Left ventricle myocardium inferior (tissue), 1 donor: ENCODE results near the gene FBN1. TPM values are rescaled to one million over a fixed set of nuclear protein-coding genes. Genes with fewer than 3 reads are reported as not detected.

Experiments
- DNase-seq: peaks from one replicate; pipeline ENCODE4 v3.0.0-alpha.2; 2020
- H3K27ac ChIP-seq: fragments of 200-600 bp; replicated peaks from 2 replicates; pipeline ENCODE4 v1.8.0; 2021
- H3K27me3 ChIP-seq: fragments of 200-600 bp; 2 replicates; pipeline ENCODE4 v1.8.0; 2021; ENCODE audit warnings: low read depth
- H3K36me3 ChIP-seq: fragments of 200-600 bp; 2 replicates; pipeline ENCODE4 v1.8.0; 2021
- H3K4me1 ChIP-seq: fragments of 200-600 bp; 2 replicates; pipeline ENCODE4 v1.8.0; 2021
- H3K4me3 ChIP-seq: fragments of 200-600 bp; 2 replicates; pipeline ENCODE4 v1.8.0; 2021; ENCODE audit warnings: mild to moderate bottlenecking, moderate library complexity
- H3K9me3 ChIP-seq: fragments of 200-600 bp; replicated peaks from 2 replicates; pipeline ENCODE4 v1.8.0; 2021
- CTCF ChIP-seq: fragments of 200-600 bp; IDR thresholded peaks from 2 replicates; pipeline ENCODE4 v1.8.0; 2021; ENCODE audit warnings: antibody characterized with exemption, mild to moderate bottlenecking, borderline replicate concordance
- intact Hi-C: fragments of 100-400 bp; cut with micrococcal nuclease; formaldehyde crosslinking; loops from one replicate; pipeline ENCODE4 v1.11.0; 2022
- total RNA-seq: library from RNA; stranded (reverse); fragmentation: NEBNext Ultra II Directional; extraction: Animal tissue kit (Norgen Biotek cat#: 25700); gene quantifications from one replicate; pipeline ENCODE4 v1.2.1, GENCODE V29; 2021
- donor health status: DM: no; HTN: yes; CAD: no; lungs with severe emphysema.

Gene FBN1
- total RNA-seq, 1 donor from 2014 or later = 45.5 TPM

- H3K27me3 ChIP-seq = no peaks in the 10 kb centered on the region
- intact Hi-C loops = no loop called here
- H3K27ac ChIP-seq = no peak overlapping the region
- no peaks in the 10 kb centered on the region for H3K9me3 ChIP-seq
- TF ChIP-seq CTCF = no peak
- peaks cover 2% of the 10 kb centered on the region for H3K4me1 ChIP-seq
- no peak overlapping the region for H3K4me3 ChIP-seq
- peaks cover 79% of the 10 kb centered on the region for H3K36me3 ChIP-seq
- no peak for DNase-seq
Measured at GRCh38 chr15:48435321-48435720, 210.2 kb downstream of the FBN1 start.

GRCh38 chr15:48433226-48433886, 212.2 kb downstream of the FBN1 start:
- no peaks in the 10 kb centered on the region for H3K27me3 ChIP-seq
- H3K27ac ChIP-seq = no peak overlapping the region
- H3K4me3 ChIP-seq = no peak overlapping the region
- no peaks in the 10 kb centered on the region for H3K9me3 ChIP-seq
- intact Hi-C loops = no loop called here
- TF ChIP-seq CTCF = no peak
- no peaks in the 10 kb centered on the region for H3K4me1 ChIP-seq
- H3K36me3 ChIP-seq = peaks cover 91% of the 10 kb centered on the region
- DNase-seq = no peak

GRCh38 chr15:48432688-48433087, 212.8 kb downstream of the FBN1 start:
- intact Hi-C loops = no loop called here
- peaks cover 93% of the 10 kb centered on the region for H3K36me3 ChIP-seq

GRCh38 chr15:48427960-48428547, 217.5 kb downstream of the FBN1 start:
- intact Hi-C loops = no loop called here
- Histone ChIP-seq H3K27me3 (no peaks in the 10 kb centered on the region), H3K4me3 (no peak overlapping the region), H3K27ac (no peak overlapping the region), H3K4me1 (no peaks in the 10 kb centered on the region), H3K9me3 (no peaks in the 10 kb centered on the region), H3K36me3 (peaks cover 87% of the 10 kb centered on the region)
- DNase-seq = no peak
- TF ChIP-seq CTCF = no peak

More at GRCh38 chr15:48432688-48433087, 212.8 kb downstream of the FBN1 start:
- Histone ChIP-seq H3K4me3 (no peak overlapping the region), H3K27me3 (no peaks in the 10 kb centered on the region), H3K4me1 (no peaks in the 10 kb centered on the region), H3K27ac (no peak overlapping the region), H3K9me3 (no peaks in the 10 kb centered on the region)
- no peak for TF ChIP-seq CTCF
- no peak for DNase-seq

- Histone ChIP-seq H3K9me3 (no peaks in the 10 kb centered on the region), H3K4me3 (no peak overlapping the region), H3K4me1 (no peaks in the 10 kb centered on the region), H3K27me3 (no peaks in the 10 kb centered on the region), H3K36me3 (peaks cover 84% of the 10 kb centered on the region), H3K27ac (no peak overlapping the region)
- DNase-seq = no peak
- intact Hi-C loops = no loop called here
- TF ChIP-seq CTCF = no peak
Measured at GRCh38 chr15:48427479-48427878, 218.0 kb downstream of the FBN1 start.
